SK-N-SH treated with all-trans-retinoic acid at 6 μM for 48 hours (cell line): ENCODE data around the gene ESCO1.

Source experiments
- ATAC-seq: fragments of 200-7000 bp; cut with Tn5 transposase; 3 replicates; pipeline ENCODE4 v1.9.1; 2020; ENCODE audit warnings: mild to moderate bottlenecking, moderate library complexity
- ARNTL ChIP-seq: fragments of 450-650 bp; formaldehyde crosslinking; IDR thresholded peaks from 2 replicates; pipeline ENCODE4 v1.5.0; 2020; ENCODE audit warnings: low read depth, mild to moderate bottlenecking, moderate library complexity, borderline replicate concordance
- BACH2 ChIP-seq: fragments of 250-450 bp; sonication (Bioruptor Pico); IDR thresholded peaks from 2 replicates; pipeline ENCODE4 v1.9.0; 2021; ENCODE audit warnings: mild to moderate bottlenecking, borderline replicate concordance
- CSDC2 ChIP-seq: fragments of 250-450 bp; sonication (Bioruptor Pico); IDR thresholded peaks from 2 replicates; pipeline ENCODE4 v1.5.0; 2020; ENCODE audit warnings: mild to moderate bottlenecking, moderate library complexity
- ESRRG ChIP-seq: fragments of 250-450 bp; sonication (Bioruptor Pico); IDR thresholded peaks from 2 replicates; pipeline ENCODE4 v1.6.1; 2021; ENCODE audit warnings: mild to moderate bottlenecking
- GLIS3 ChIP-seq: fragments of 250-450 bp; sonication (Bioruptor Pico); IDR thresholded peaks from 2 replicates; pipeline ENCODE4 v1.5.0; 2020; ENCODE audit warnings: mild to moderate bottlenecking, moderate library complexity
- OSR1 ChIP-seq: fragments of 250-450 bp; sonication (Bioruptor Pico); IDR thresholded peaks from 2 replicates; pipeline ENCODE4 v1.8.0; 2022; ENCODE audit warnings: moderate library complexity, mild to moderate bottlenecking, inconsistent platforms
- PPARA ChIP-seq: fragments of 250-450 bp; sonication (Bioruptor Pico); IDR thresholded peaks from 2 replicates; pipeline ENCODE4 v1.5.0; 2020; ENCODE audit warnings: mild to moderate bottlenecking, borderline replicate concordance
- RARB ChIP-seq: fragments of 250-450 bp; sonication (Bioruptor Pico); IDR thresholded peaks from 2 replicates; pipeline ENCODE4 v1.8.0; 2021; ENCODE audit warnings: mild to moderate bottlenecking, moderate library complexity
- SNAI2 ChIP-seq: fragments of 250-450 bp; sonication (Bioruptor Pico); IDR thresholded peaks from 2 replicates; pipeline ENCODE4 v1.5.0; 2020; ENCODE audit warnings: mild to moderate bottlenecking, moderate library complexity
- TCF4 ChIP-seq: fragments of 250-450 bp; sonication (Bioruptor Pico); IDR thresholded peaks from 2 replicates; pipeline ENCODE4 v1.8.0; 2021; ENCODE audit warnings: mild to moderate bottlenecking, moderate library complexity, borderline replicate concordance
- TOX ChIP-seq: fragments of 250-450 bp; sonication (Bioruptor Pico); IDR thresholded peaks from 2 replicates; pipeline ENCODE4 v1.8.0; 2021; ENCODE audit warnings: mild to moderate bottlenecking, moderate library complexity, borderline replicate concordance
- ZC3H10 ChIP-seq: fragments of 250-450 bp; sonication (Bioruptor Pico); IDR thresholded peaks from 2 replicates; pipeline ENCODE4 v1.5.1; 2021; ENCODE audit warnings: mild to moderate bottlenecking, moderate library complexity
- ZFP30 ChIP-seq: fragments of 450-650 bp; formaldehyde crosslinking; IDR thresholded peaks from 2 replicates; pipeline ENCODE4 v1.5.0; 2022; ENCODE audit warnings: mild to moderate bottlenecking, moderate library complexity
- ZNF565 ChIP-seq: fragments of 450-650 bp; formaldehyde crosslinking; conservative IDR thresholded peaks from 2 replicates; pipeline ENCODE4 v1.5.0; 2020; ENCODE audit warnings: low read depth, mild to moderate bottlenecking, moderate library complexity
- ZNF70 ChIP-seq: fragments of 450-650 bp; formaldehyde crosslinking; IDR thresholded peaks from 2 replicates; pipeline ENCODE4 v1.5.0; 2020; ENCODE audit warnings: mild to moderate bottlenecking, moderate library complexity
- TF ChIP-seq, protein P1 (sequence below): fragments of 250-450 bp; sonication (Bioruptor Pico); IDR thresholded peaks from 2 replicates; pipeline ENCODE4 v1.5.1; 2020; ENCODE audit warnings: low read depth, mild to moderate bottlenecking, moderate library complexity
- TF ChIP-seq, protein P2 (sequence below): fragments of 250-450 bp; sonication (Bioruptor Pico); IDR thresholded peaks from 2 replicates; pipeline ENCODE4 v1.5.0; 2020; ENCODE audit warnings: mild to moderate bottlenecking, moderate library complexity
- TF ChIP-seq, protein P3 (sequence below): fragments of 250-450 bp; sonication (Bioruptor Pico); IDR thresholded peaks from 2 replicates; pipeline ENCODE4 v1.8.0; 2020; ENCODE audit warnings: mild to moderate bottlenecking, moderate library complexity, borderline replicate concordance
- TF ChIP-seq, protein P4 (sequence below): fragments of 250-450 bp; sonication (Bioruptor Pico); IDR thresholded peaks from 2 replicates; pipeline ENCODE4 v1.5.1; 2021; ENCODE audit warnings: mild to moderate bottlenecking, moderate library complexity

Gene ESCO1

DNA sequence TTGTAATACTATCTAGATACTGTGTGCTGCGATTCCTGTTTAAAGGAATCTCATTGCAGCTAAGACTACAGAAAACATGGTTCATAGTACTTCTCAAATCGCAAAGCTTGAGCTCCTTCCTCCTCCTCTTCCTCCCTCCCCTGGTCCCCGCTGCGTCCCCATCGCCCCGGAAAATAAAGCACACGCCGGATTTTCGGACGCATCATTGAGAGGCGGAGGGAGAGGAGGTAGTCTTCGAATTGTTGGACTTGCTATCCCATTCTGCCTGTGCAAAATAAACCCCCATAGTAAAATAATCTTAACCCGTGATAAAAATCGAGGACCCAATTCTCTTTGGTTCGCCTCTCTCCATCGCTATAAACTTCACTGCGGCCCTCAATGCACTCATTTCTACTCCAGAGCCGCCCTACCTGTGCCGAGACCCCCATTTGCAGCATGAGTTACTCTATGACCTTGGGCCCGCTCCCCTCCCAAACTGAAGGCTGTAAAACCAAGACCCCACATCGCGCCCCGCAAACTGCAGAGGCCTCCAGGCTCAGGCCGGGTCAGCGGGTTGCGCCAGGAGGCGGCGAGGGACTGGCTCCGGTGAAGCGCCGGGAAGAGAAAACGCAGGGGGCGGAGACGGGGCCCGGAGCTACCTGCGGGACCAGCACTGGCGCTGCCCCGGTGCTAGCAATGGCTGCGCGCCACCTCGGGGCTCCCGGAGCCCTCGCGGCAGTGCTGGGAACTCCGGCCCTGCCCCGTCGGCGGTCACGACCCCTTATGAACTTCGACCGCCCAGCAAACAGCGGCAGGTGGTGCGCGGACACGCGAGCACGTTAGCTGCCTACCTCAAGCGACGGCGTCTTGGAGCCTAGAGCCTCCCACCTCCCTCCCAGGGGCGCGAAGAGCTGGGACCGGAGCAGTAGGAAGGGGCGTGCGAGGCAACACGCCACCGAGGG is 649 bp downstream of the ESCO1 start:
- peak; percentile 73 for ATAC-seq
- TF ChIP-seq, protein P1, sequence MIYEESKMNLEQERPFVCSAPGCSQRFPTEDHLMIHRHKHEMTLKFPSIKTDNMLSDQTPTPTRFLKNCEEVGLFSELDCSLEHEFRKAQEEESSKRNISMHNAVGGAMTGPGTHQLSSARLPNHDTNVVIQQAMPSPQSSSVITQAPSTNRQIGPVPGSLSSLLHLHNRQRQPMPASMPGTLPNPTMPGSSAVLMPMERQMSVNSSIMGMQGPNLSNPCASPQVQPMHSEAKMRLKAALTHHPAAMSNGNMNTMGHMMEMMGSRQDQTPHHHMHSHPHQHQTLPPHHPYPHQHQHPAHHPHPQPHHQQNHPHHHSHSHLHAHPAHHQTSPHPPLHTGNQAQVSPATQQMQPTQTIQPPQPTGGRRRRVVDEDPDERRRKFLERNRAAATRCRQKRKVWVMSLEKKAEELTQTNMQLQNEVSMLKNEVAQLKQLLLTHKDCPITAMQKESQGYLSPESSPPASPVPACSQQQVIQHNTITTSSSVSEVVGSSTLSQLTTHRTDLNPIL (CRISPR knock-in tag) = no peak
- TF ChIP-seq, protein P2, sequence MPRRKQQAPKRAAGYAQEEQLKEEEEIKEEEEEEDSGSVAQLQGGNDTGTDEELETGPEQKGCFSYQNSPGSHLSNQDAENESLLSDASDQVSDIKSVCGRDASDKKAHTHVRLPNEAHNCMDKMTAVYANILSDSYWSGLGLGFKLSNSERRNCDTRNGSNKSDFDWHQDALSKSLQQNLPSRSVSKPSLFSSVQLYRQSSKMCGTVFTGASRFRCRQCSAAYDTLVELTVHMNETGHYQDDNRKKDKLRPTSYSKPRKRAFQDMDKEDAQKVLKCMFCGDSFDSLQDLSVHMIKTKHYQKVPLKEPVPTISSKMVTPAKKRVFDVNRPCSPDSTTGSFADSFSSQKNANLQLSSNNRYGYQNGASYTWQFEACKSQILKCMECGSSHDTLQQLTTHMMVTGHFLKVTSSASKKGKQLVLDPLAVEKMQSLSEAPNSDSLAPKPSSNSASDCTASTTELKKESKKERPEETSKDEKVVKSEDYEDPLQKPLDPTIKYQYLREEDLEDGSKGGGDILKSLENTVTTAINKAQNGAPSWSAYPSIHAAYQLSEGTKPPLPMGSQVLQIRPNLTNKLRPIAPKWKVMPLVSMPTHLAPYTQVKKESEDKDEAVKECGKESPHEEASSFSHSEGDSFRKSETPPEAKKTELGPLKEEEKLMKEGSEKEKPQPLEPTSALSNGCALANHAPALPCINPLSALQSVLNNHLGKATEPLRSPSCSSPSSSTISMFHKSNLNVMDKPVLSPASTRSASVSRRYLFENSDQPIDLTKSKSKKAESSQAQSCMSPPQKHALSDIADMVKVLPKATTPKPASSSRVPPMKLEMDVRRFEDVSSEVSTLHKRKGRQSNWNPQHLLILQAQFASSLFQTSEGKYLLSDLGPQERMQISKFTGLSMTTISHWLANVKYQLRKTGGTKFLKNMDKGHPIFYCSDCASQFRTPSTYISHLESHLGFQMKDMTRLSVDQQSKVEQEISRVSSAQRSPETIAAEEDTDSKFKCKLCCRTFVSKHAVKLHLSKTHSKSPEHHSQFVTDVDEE (CRISPR knock-in tag) = no peak
- TF ChIP-seq CSDC2 (CRISPR knock-in tag) (no peak), ESRRG (CRISPR knock-in tag) (no peak; the same call in 1 of the 2 replicates), SNAI2 (no peak), ARNTL (no peak), PPARA (CRISPR knock-in tag) (no peak), ZFP30 (no peak), TOX (no peak), ZC3H10 (no peak), OSR1 (CRISPR knock-in tag) (no peak), BACH2 (CRISPR knock-in tag) (no peak), RARB (no peak), GLIS3 (CRISPR knock-in tag) (no peak), ZNF565 (CRISPR knock-in tag) (no peak)
- TF ChIP-seq, protein P3, sequence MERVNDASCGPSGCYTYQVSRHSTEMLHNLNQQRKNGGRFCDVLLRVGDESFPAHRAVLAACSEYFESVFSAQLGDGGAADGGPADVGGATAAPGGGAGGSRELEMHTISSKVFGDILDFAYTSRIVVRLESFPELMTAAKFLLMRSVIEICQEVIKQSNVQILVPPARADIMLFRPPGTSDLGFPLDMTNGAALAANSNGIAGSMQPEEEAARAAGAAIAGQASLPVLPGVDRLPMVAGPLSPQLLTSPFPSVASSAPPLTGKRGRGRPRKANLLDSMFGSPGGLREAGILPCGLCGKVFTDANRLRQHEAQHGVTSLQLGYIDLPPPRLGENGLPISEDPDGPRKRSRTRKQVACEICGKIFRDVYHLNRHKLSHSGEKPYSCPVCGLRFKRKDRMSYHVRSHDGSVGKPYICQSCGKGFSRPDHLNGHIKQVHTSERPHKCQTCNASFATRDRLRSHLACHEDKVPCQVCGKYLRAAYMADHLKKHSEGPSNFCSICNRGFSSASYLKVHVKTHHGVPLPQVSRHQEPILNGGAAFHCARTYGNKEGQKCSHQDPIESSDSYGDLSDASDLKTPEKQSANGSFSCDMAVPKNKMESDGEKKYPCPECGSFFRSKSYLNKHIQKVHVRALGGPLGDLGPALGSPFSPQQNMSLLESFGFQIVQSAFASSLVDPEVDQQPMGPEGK (CRISPR knock-in tag) = no peak
- TF ChIP-seq, protein P4, sequence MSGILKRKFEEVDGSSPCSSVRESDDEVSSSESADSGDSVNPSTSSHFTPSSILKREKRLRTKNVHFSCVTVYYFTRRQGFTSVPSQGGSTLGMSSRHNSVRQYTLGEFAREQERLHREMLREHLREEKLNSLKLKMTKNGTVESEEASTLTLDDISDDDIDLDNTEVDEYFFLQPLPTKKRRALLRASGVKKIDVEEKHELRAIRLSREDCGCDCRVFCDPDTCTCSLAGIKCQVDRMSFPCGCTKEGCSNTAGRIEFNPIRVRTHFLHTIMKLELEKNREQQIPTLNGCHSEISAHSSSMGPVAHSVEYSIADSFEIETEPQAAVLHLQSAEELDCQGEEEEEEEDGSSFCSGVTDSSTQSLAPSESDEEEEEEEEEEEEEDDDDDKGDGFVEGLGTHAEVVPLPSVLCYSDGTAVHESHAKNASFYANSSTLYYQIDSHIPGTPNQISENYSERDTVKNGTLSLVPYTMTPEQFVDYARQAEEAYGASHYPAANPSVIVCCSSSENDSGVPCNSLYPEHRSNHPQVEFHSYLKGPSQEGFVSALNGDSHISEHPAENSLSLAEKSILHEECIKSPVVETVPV (CRISPR knock-in tag) = no peak

DNA sequence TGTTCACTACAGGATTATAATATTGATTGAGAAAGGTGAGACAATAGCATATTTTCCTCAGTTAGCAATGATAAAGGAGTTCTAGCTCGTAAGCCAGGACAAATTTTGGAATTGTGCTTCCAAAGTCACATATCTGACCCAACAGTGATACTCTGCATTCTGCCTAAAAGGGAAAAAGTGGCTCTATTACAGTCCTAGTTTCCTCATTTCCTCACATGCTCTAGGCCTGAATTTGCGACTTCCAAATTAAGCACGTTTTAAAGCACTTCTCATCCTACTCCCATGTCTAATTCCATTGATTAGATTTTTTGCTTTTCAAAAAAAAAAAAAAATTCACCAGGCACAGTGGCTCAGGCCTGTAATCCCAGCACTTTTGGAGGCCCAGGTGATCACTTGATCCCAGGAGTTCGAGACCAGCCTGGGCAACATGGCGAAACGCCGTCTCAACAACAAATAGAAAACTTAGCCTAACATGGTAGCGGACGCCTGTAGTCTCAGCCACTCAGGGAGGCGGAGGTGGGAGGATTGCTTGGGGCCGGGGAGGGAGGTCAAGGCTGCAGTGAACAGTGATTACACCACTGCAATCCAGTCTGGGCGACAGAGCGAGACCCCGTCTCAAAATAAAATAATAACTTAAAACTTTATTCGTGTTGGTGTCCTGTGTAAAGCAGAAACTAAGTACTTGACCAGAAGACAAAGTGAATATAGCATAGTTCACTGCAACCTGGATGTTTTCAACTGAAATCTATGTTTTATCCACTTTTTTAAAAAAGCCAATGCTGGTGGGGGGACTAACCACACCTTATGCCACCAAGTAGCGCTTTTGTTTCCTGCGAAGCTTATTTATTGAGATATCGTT is 1.5 kb downstream of the ESCO1 start:
- TF ChIP-seq, protein P2 (CRISPR knock-in tag) = no peak
- no peak for TF ChIP-seq CSDC2 (CRISPR knock-in tag)
- TF ChIP-seq TCF4 (CRISPR knock-in tag) = no peak
- no peak for TF ChIP-seq ARNTL
- no peak for TF ChIP-seq ZC3H10
- no peak for TF ChIP-seq GLIS3 (CRISPR knock-in tag)
- TF ChIP-seq ZNF70 (CRISPR knock-in tag) = no peak
- no peak for ATAC-seq
